Sigmoid colon (tissue), 4 donors: ENCODE results near the gene NEURL1B.

Experiments used
- EP300 ChIP-seq, 4 donors: sonication (generic); formaldehyde crosslinking; IDR thresholded peaks; one replicate each; pipeline ENCODE4 v1.6.1; 2017; ENCODE audit warnings: antibody characterized with exemption in 4 of 4
- POLR2AphosphoS5 ChIP-seq, 4 donors: sonication (generic); formaldehyde crosslinking; IDR thresholded peaks; one replicate each; pipeline ENCODE4 v1.6.1; 2017; ENCODE audit warnings: antibody characterized with exemption in 4 of 4
- TF ChIP-seq, protein P1 (sequence below), 4 experiments: fragments of 450-650 bp in 3 of 4; fragments of 200-600 bp in 1 of 4; IDR thresholded peaks; one replicate each; pipeline ENCODE4 v1.5.1; 2016 to 2019; ENCODE audit warnings: antibody characterized with exemption in 4 of 4, mild to moderate bottlenecking in 3 of 4, moderate library complexity in 2 of 4

DNA sequence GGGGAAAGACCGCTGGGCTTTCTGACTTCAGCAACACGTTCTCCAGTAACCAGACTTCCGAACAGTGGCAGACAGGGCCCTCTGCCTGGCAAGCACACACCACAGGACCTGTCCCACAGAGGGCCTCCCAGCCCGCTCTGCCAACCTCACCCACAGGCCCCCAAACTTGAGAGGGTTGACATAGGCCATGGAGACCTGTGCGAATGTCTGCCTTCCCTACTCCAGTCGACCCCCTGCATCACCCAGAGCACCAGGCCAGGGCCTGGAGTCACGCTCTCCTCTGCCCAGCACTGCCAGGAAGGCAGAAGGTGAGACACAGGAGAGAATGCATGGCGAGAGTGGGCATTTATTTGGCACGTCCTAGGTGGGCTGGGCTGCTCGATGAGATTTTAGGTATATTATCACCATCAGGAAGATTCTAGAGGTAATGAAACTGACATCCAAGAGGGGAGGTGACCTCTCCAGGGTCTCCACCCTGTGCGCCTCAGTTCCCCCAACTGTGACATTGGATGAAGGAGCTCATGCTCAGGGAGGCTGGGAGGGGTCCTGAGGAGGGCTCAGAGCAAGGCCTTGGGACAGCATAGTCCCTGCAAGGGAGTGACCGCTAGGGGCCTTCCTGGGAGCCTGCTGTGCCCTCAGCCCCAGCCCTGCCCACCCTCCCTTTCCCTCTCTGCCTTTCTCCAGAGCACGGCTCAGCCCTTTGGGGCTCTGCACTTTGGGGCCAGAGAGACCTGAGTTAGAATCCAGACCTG, 75.0 kb downstream of the NEURL1B start:
- TF ChIP-seq, protein P1, sequence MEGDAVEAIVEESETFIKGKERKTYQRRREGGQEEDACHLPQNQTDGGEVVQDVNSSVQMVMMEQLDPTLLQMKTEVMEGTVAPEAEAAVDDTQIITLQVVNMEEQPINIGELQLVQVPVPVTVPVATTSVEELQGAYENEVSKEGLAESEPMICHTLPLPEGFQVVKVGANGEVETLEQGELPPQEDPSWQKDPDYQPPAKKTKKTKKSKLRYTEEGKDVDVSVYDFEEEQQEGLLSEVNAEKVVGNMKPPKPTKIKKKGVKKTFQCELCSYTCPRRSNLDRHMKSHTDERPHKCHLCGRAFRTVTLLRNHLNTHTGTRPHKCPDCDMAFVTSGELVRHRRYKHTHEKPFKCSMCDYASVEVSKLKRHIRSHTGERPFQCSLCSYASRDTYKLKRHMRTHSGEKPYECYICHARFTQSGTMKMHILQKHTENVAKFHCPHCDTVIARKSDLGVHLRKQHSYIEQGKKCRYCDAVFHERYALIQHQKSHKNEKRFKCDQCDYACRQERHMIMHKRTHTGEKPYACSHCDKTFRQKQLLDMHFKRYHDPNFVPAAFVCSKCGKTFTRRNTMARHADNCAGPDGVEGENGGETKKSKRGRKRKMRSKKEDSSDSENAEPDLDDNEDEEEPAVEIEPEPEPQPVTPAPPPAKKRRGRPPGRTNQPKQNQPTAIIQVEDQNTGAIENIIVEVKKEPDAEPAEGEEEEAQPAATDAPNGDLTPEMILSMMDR (IDR thresholded peaks at IDR 0.05): no peak
- TF ChIP-seq POLR2AphosphoS5 (IDR thresholded peaks at IDR 0.05) (no peak), EP300 (IDR thresholded peaks at IDR 0.05) (no peak)
